Suprapubic skin (tissue), 4 donors: ENCODE data around the gene GSTK1. TPM values are rescaled to one million over a fixed set of nuclear protein-coding genes. Genes with fewer than 3 reads are reported as not detected.
A peak's percentile ranks its signal among the peaks of the same experiment; 100 is the strongest.

ENCODE experiments used
- DNase-seq, 2 donors: peaks; one replicate each; pipeline ENCODE4 v3.0.0-alpha.2; 2019; ENCODE audit warnings: low spot score in 2 of 2
- H3K27ac ChIP-seq: fragments of 200-600 bp; sonication (generic); one replicate; pipeline ENCODE4 v1.5.1; 2019
- H3K27me3 ChIP-seq: fragments of 200-600 bp; sonication (generic); one replicate; pipeline ENCODE4 v1.5.1; 2019
- H3K36me3 ChIP-seq: fragments of 200-600 bp; sonication (generic); one replicate; pipeline ENCODE4 v1.5.1; 2019
- H3K4me1 ChIP-seq: fragments of 200-600 bp; sonication (generic); one replicate; pipeline ENCODE4 v1.5.1; 2019
- H3K4me3 ChIP-seq: fragments of 200-600 bp; sonication (generic); one replicate; pipeline ENCODE4 v1.5.1; 2019; ENCODE audit warnings: mild to moderate bottlenecking
- H3K9me3 ChIP-seq: fragments of 200-600 bp; sonication (generic); one replicate; pipeline ENCODE4 v1.5.1; 2019
- CTCF ChIP-seq, 2 donors: fragments of 200-600 bp in 1 of 2; fragments of 450-650 bp in 1 of 2; sonication (generic) in 1 of 2; IDR thresholded peaks; one replicate each; pipeline ENCODE4 v1.5.1; 2016 to 2019; ENCODE audit warnings: antibody characterized with exemption in 2 of 2, mild to moderate bottlenecking in 1 of 2, moderate library complexity in 1 of 2
- EP300 ChIP-seq: sonication (generic); formaldehyde crosslinking; IDR thresholded peaks from one replicate; pipeline ENCODE4 v1.6.1; 2017; ENCODE audit warnings: antibody characterized with exemption
- POLR2A ChIP-seq, 2 donors: fragments of 450-650 bp; IDR thresholded peaks; one replicate each; pipeline ENCODE4 v1.6.1; 2017; ENCODE audit warnings: antibody characterized with exemption in 2 of 2, mild to moderate bottlenecking in 2 of 2, moderate library complexity in 2 of 2
- POLR2AphosphoS5 ChIP-seq, 3 donors: sonication (generic); formaldehyde crosslinking; IDR thresholded peaks; one replicate each; pipeline ENCODE4 v1.6.1; 2017; ENCODE audit warnings: antibody characterized with exemption in 3 of 3
- WGBS: methylation state at CpG from one replicate; pipeline ENCODE4 v1.1.5; 2018; 5-methylcytosine and 5-hydroxymethylcytosine counted together
- total RNA-seq, 4 donors: library from RNA; depleted of rRNA; stranded (reverse); fragments of >200 nt; gene quantifications; one replicate each; pipeline ENCODE4 v1.1.0, GENCODE V29; 2016

GSTK1 gene
- total RNA-seq, 4 donors from 2014 or later = 136 to 177 (median 166) TPM

- H3K27ac ChIP-seq = no peak overlapping the region
- H3K9me3 ChIP-seq = no peaks in the 10 kb centered on the region
- no peak for TF ChIP-seq POLR2A (IDR thresholded peaks at IDR 0.05)
- no peak for TF ChIP-seq EP300
- TF ChIP-seq CTCF (IDR thresholded peaks at IDR 0.05) = no peak
- no peak for TF ChIP-seq POLR2AphosphoS5 (IDR thresholded peaks at IDR 0.05)
- WGBS = 75% methylated on average over 2 of the region's 2 CpGs
- H3K4me3 ChIP-seq = no peak overlapping the region
- no peaks in the 10 kb centered on the region for H3K36me3 ChIP-seq
- peaks cover 21% of the 10 kb centered on the region for H3K4me1 ChIP-seq
- H3K27me3 ChIP-seq = no peaks in the 10 kb centered on the region
- no peak for DNase-seq
These were observed 18.3 kb downstream of the GSTK1 start for GRCh38 chr7:143281529-143281928.

GRCh38 chr7:143282124-143282523 lies 18.9 kb downstream of the GSTK1 start:
- WGBS = 94% methylated on average over 8 of the region's 8 CpGs
- TF ChIP-seq EP300 (no peak), POLR2A (IDR thresholded peaks at IDR 0.05) (no peak), CTCF (IDR thresholded peaks at IDR 0.05) (no peak), POLR2AphosphoS5 (IDR thresholded peaks at IDR 0.05) (no peak)

GRCh38 chr7:143283381-143283780 lies 20.1 kb downstream of the GSTK1 start:
- no peak overlapping the region for H3K27ac ChIP-seq
- H3K36me3 ChIP-seq = no peaks in the 10 kb centered on the region
- TF ChIP-seq EP300 (no peak), POLR2AphosphoS5 (IDR thresholded peaks at IDR 0.05) (no peak), POLR2A (IDR thresholded peaks at IDR 0.05) (no peak), CTCF (IDR thresholded peaks at IDR 0.05) (no peak)
- no peaks in the 10 kb centered on the region for H3K27me3 ChIP-seq
- WGBS = 75% methylated on average over 4 of the region's 4 CpGs
- H3K4me1 ChIP-seq = peaks cover 31% of the 10 kb centered on the region
- H3K4me3 ChIP-seq = no peak overlapping the region
- DNase-seq = no peak
- H3K9me3 ChIP-seq = no peaks in the 10 kb centered on the region

More at GRCh38 chr7:143282124-143282523, 18.9 kb downstream of the GSTK1 start:
- Histone ChIP-seq H3K36me3 (no peaks in the 10 kb centered on the region), H3K27me3 (no peaks in the 10 kb centered on the region), H3K4me3 (no peak overlapping the region), H3K27ac (no peak overlapping the region), H3K9me3 (no peaks in the 10 kb centered on the region), H3K4me1 (peaks cover 23% of the 10 kb centered on the region)
- no peak for DNase-seq

GRCh38 chr7:143284591-143285469 lies 21.6 kb downstream of the GSTK1 start, which contains the start of gene TMEM139:
Gene TMEM139 (plus strand): TSS chr7:143284958. CDS start chr7:143285958, 1,000 bp downstream.
- H3K4me3 ChIP-seq = peak within 1 kb of the TSS; percentile 13

More at GRCh38 chr7:143284591-143285469, 21.6 kb downstream of the GSTK1 start, which contains the start of gene TMEM139:
- no peak for DNase-seq
- TF ChIP-seq POLR2A (IDR thresholded peaks at IDR 0.05) (no peak), POLR2AphosphoS5 (IDR thresholded peaks at IDR 0.05) (no peak), CTCF (IDR thresholded peaks at IDR 0.05) (no peak), EP300 (no peak)
- Histone ChIP-seq H3K27ac (peak within 1 kb of the TSS; percentile 30), H3K36me3 (no peaks in the 10 kb centered on the region), H3K27me3 (no peaks in the 10 kb centered on the region), H3K9me3 (no peaks in the 10 kb centered on the region), H3K4me1 (peaks cover 31% of the 10 kb centered on the region)
- WGBS = 48% methylated on average over 19 of the region's 19 CpGs
